HEK293 (cell line): ENCODE results near the gene TSPEAR.

Source experiments
- AEBP2 ChIP-seq: fragments of 450-650 bp; formaldehyde crosslinking; IDR thresholded peaks from 2 replicates; pipeline ENCODE4 v1.5.1; 2016; ENCODE audit warnings: missing biosample characterization, missing genetic modification characterization, borderline replicate concordance
- CTCF ChIP-seq: fragments of 450-650 bp; formaldehyde crosslinking; IDR thresholded peaks from 2 replicates; pipeline ENCODE4 v1.5.1; 2016; ENCODE audit warnings: missing biosample characterization, missing genetic modification characterization
- ELK4 ChIP-seq: IDR thresholded peaks from 2 replicates; pipeline ENCODE4 v1.6.1; 2011; ENCODE audit warnings: mild to moderate bottlenecking, low read depth, low read length, borderline replicate concordance
- MEIS1 ChIP-seq: sonication (generic); formaldehyde crosslinking; IDR thresholded peaks from 2 replicates; pipeline ENCODE4 v1.8.1; 2022; ENCODE audit warnings: missing genetic modification reagents, mild to moderate bottlenecking, borderline replicate concordance
- REST ChIP-seq: fragments of 450-650 bp; formaldehyde crosslinking; IDR thresholded peaks from 2 replicates; pipeline ENCODE4 v1.5.1; 2016; ENCODE audit warnings: missing biosample characterization, missing genetic modification characterization
- TCF7L2 ChIP-seq: IDR thresholded peaks from 2 replicates; pipeline ENCODE4 v1.6.1; 2011; ENCODE audit warnings: low read depth, mild to moderate bottlenecking, inconsistent platforms, low read length, moderate library complexity, borderline replicate concordance
- ZBTB11 ChIP-seq: fragments of 450-650 bp; formaldehyde crosslinking; conservative IDR thresholded peaks from 2 replicates; pipeline ENCODE4 v1.5.1; 2016; ENCODE audit warnings: low read depth, missing biosample characterization, missing genetic modification characterization
- ZNF302 ChIP-seq: fragments of 450-650 bp; formaldehyde crosslinking; IDR thresholded peaks from 2 replicates; pipeline ENCODE4 v1.5.1; 2016; ENCODE audit warnings: missing biosample characterization, missing genetic modification characterization, low read depth
- ZNF362 ChIP-seq: fragments of 450-650 bp; formaldehyde crosslinking; IDR thresholded peaks from 2 replicates; pipeline ENCODE4 v1.5.1; 2016; ENCODE audit warnings: missing biosample characterization, missing genetic modification characterization
- ZNF530 ChIP-seq: fragments of 450-650 bp; formaldehyde crosslinking; IDR thresholded peaks from 2 replicates; pipeline ENCODE4 v1.5.1; 2016; ENCODE audit warnings: low read depth, missing biosample characterization, missing genetic modification characterization
- ZNF664 ChIP-seq: fragments of 450-650 bp; formaldehyde crosslinking; IDR thresholded peaks from 2 replicates; pipeline ENCODE4 v1.5.1; 2016; ENCODE audit warnings: missing biosample characterization, missing genetic modification characterization
- ZNF843 ChIP-seq: fragments of 450-650 bp; formaldehyde crosslinking; IDR thresholded peaks from 2 replicates; pipeline ENCODE4 v1.5.1; 2016; ENCODE audit warnings: missing biosample characterization, missing genetic modification characterization

GRCh38 chr21:44729336-44730027, 18.1 kb upstream of the TSPEAR start:
- TF ChIP-seq CTCF (tag by site-specific recombination) (no peak), AEBP2 (no peak), ZNF530 (tag by site-specific recombination) (no peak), ZBTB11 (tag by site-specific recombination) (no peak), TCF7L2 (no peak), ZNF843 (tag by site-specific recombination) (no peak), MEIS1 (CRISPR knock-in tag) (no peak), ZNF362 (no peak), ZNF302 (tag by site-specific recombination) (no peak), ELK4 (no peak), REST (tag by site-specific recombination) (no peak), ZNF664 (tag by site-specific recombination) (no peak)
